ENCODE results near the gene CHD9.
A peak's percentile ranks its signal among the peaks of the same experiment; 100 is the strongest.

The CHD9 gene

DNA sequence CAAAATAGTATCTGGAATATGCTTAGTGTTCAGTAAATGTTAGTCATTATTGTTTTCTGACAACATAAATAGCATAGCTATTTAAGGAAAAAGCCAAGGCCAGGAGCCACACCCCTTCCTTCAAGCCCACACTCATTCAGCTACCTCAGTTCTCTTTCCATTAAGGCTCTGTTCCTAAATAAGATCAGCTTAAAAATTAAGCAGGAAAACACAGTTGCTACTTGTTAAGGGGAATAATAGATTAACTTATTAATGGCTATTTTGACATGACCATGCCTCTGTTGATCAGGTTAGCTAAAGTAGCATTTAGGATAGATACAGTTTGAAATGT is 158.1 kb downstream of the CHD9 start:
- Histone ChIP-seq H2BK12ac (ENCODE audit: low read length) (no peak overlapping the region), H2BK120ac (ENCODE audit: insufficient read depth, low read length, poor library complexity) (no peak overlapping the region), H4K91ac (ENCODE audit: low read depth, low read length) (no peak overlapping the region), H3K36me3 (ENCODE audit: control insufficient read depth in 1 of 2, insufficient read depth in 2 of 2, low read length in 2 of 2) (no peaks in the 10 kb centered on the region), H3K9ac (ENCODE audit: low read length) (no peak overlapping the region), H3K27me3 (ENCODE audit: insufficient read depth, low read length) (no peaks in the 10 kb centered on the region), H3K27ac (ENCODE audit: low read depth, low read length) (no peak overlapping the region), H3K14ac (ENCODE audit: low read length) (no peak overlapping the region), H3K4me2 (ENCODE audit: low read length) (no peak overlapping the region), H2AK5ac (ENCODE audit: low read length) (no peak overlapping the region), H3K4me3 (ENCODE audit: low read depth, low read length) (no peak overlapping the region), H3K23ac (ENCODE audit: low read length) (no peak overlapping the region), H3K4ac (ENCODE audit: low read depth, low read length) (peak overlapping the region; percentile 55), H4K8ac (ENCODE audit: low read depth, low read length) (no peak overlapping the region), H3K4me1 (ENCODE audit: control insufficient read depth in 1 of 2, insufficient read depth in 2 of 2, low read length in 2 of 2) (no peaks in the 10 kb centered on the region), H2BK5ac (ENCODE audit: low read depth, low read length, poor library complexity) (no peak overlapping the region), H4K12ac (ENCODE audit: low read depth, low read length) (no peak overlapping the region), H3K9me3 (ENCODE audit: insufficient read depth, low read depth, low read length) (no peaks in the 10 kb centered on the region), H3K18ac (ENCODE audit: low read length) (no peak overlapping the region), H3K79me1 (ENCODE audit: low read length) (peaks cover 6% of the 10 kb centered on the region), H2AFZ (ENCODE audit: insufficient read depth, low read length, poor library complexity) (no peak overlapping the region), H3K79me2 (ENCODE audit: control insufficient read depth, insufficient read depth, low read length, poor library complexity) (no peaks in the 10 kb centered on the region)
- DNase-seq, result no peak

DNA sequence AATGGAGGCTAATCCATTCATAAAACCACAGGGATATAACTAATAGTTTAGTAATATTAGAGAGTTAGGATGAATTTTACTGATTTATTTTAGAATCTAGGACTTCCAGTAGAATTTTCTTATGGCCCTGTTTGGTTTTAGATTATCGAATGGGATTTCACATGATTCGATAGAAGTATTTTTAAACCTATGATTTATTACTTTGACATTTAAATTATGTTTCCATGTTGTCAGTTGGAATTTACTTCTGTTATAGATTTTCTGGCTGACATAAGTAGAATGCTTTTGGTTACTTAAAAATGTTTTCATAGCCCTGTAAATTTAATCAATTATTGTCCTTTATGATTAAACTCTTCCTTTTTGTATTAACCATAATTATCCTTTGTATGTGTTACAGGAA is 158.8 kb downstream of the CHD9 start:
- no peak overlapping the region for H2BK12ac ChIP-seq (ENCODE audit: low read length)
- no peaks in the 10 kb centered on the region for H3K79me2 ChIP-seq (ENCODE audit: control insufficient read depth, insufficient read depth, low read length, poor library complexity)
- no peaks in the 10 kb centered on the region for H3K36me3 ChIP-seq (ENCODE audit: control insufficient read depth in 1 of 2, insufficient read depth in 2 of 2, low read length in 2 of 2)
- no peaks in the 10 kb centered on the region for H3K79me1 ChIP-seq (ENCODE audit: low read length)
- H3K4ac ChIP-seq (ENCODE audit: low read depth, low read length), result no peak overlapping the region
- no peak overlapping the region for H3K14ac ChIP-seq (ENCODE audit: low read length)
- no peak overlapping the region for H3K27ac ChIP-seq (ENCODE audit: low read depth, low read length)
- H4K91ac ChIP-seq (ENCODE audit: low read depth, low read length), result no peak overlapping the region
- H3K23ac ChIP-seq (ENCODE audit: low read length), result no peak overlapping the region
- H3K18ac ChIP-seq (ENCODE audit: low read length), result no peak overlapping the region
- no peaks in the 10 kb centered on the region for H3K9me3 ChIP-seq (ENCODE audit: insufficient read depth, low read depth, low read length)
- no peaks in the 10 kb centered on the region for H3K27me3 ChIP-seq (ENCODE audit: insufficient read depth, low read length)
- H4K12ac ChIP-seq (ENCODE audit: low read depth, low read length), result no peak overlapping the region
- H3K4me2 ChIP-seq (ENCODE audit: low read length), result no peak overlapping the region
- H3K9ac ChIP-seq (ENCODE audit: low read length), result no peak overlapping the region
- no CpG with 5 or more reads among the region's 2 CpGs for WGBS (ENCODE audit: extremely low coverage, insufficient coverage, insufficient read length)
- no peak overlapping the region for H4K8ac ChIP-seq (ENCODE audit: low read depth, low read length)
- no peak for DNase-seq
- no peaks in the 10 kb centered on the region for H3K4me1 ChIP-seq (ENCODE audit: control insufficient read depth in 1 of 2, insufficient read depth in 2 of 2, low read length in 2 of 2)
- no peak overlapping the region for H2BK120ac ChIP-seq (ENCODE audit: insufficient read depth, low read length, poor library complexity)
- no peak overlapping the region for H3K4me3 ChIP-seq (ENCODE audit: low read depth, low read length)
- no peak overlapping the region for H2AFZ ChIP-seq (ENCODE audit: insufficient read depth, low read length, poor library complexity)
- H2AK5ac ChIP-seq (ENCODE audit: low read length), result no peak overlapping the region
- no peak overlapping the region for H2BK5ac ChIP-seq (ENCODE audit: low read depth, low read length, poor library complexity)

DNA sequence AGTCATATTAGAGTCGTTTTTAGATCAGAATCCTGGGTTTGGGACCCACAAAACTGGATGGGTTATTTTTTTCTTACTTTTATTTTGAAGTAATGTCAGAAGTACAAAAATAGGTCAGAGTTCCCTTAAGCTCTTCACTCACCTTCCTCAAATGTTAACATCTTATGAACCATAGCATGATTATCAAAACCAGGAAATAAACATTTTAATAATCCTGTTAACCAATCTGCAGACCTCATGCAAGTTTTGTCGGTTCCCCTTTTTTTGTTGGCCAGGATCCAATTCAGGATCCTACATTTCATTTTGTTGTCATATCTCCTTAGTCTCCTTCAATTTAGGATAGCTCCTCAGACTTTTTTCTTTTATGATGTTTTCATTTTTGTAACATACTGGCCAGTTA is 162.0 kb downstream of the CHD9 start:
- no peaks in the 10 kb centered on the region for H3K4me1 ChIP-seq (ENCODE audit: control insufficient read depth in 1 of 2, insufficient read depth in 2 of 2, low read length in 2 of 2)
- H2AK5ac ChIP-seq (ENCODE audit: low read length), result no peak overlapping the region
- DNase-seq, result peak in 1 of 2 donors; percentile 6
- H3K79me1 ChIP-seq (ENCODE audit: low read length), result no peaks in the 10 kb centered on the region
- H3K9ac ChIP-seq (ENCODE audit: low read length), result no peak overlapping the region
- H3K18ac ChIP-seq (ENCODE audit: low read length), result no peak overlapping the region
- H3K36me3 ChIP-seq (ENCODE audit: control insufficient read depth in 1 of 2, insufficient read depth in 2 of 2, low read length in 2 of 2), result no peaks in the 10 kb centered on the region
- H2BK5ac ChIP-seq (ENCODE audit: low read depth, low read length, poor library complexity), result no peak overlapping the region
- no peak overlapping the region for H4K12ac ChIP-seq (ENCODE audit: low read depth, low read length)
- H4K91ac ChIP-seq (ENCODE audit: low read depth, low read length), result no peak overlapping the region
- no peak overlapping the region for H3K4ac ChIP-seq (ENCODE audit: low read depth, low read length)
- H3K79me2 ChIP-seq (ENCODE audit: control insufficient read depth, insufficient read depth, low read length, poor library complexity), result no peaks in the 10 kb centered on the region
- no peak overlapping the region for H3K27ac ChIP-seq (ENCODE audit: low read depth, low read length)
- no peak overlapping the region for H2BK120ac ChIP-seq (ENCODE audit: insufficient read depth, low read length, poor library complexity)
- H3K4me2 ChIP-seq (ENCODE audit: low read length), result no peak overlapping the region
- no CpG with 5 or more reads among the region's 2 CpGs for WGBS (ENCODE audit: extremely low coverage, insufficient coverage, insufficient read length)
- no peak overlapping the region for H2AFZ ChIP-seq (ENCODE audit: insufficient read depth, low read length, poor library complexity)
- no peak overlapping the region for H3K23ac ChIP-seq (ENCODE audit: low read length)
- H3K14ac ChIP-seq (ENCODE audit: low read length), result no peak overlapping the region
- no peak overlapping the region for H4K8ac ChIP-seq (ENCODE audit: low read depth, low read length)
- H3K27me3 ChIP-seq (ENCODE audit: insufficient read depth, low read length), result no peaks in the 10 kb centered on the region
- H3K9me3 ChIP-seq (ENCODE audit: insufficient read depth, low read depth, low read length), result no peaks in the 10 kb centered on the region
- no peak overlapping the region for H3K4me3 ChIP-seq (ENCODE audit: low read depth, low read length)
- H2BK12ac ChIP-seq (ENCODE audit: low read length), result no peak overlapping the region

DNA sequence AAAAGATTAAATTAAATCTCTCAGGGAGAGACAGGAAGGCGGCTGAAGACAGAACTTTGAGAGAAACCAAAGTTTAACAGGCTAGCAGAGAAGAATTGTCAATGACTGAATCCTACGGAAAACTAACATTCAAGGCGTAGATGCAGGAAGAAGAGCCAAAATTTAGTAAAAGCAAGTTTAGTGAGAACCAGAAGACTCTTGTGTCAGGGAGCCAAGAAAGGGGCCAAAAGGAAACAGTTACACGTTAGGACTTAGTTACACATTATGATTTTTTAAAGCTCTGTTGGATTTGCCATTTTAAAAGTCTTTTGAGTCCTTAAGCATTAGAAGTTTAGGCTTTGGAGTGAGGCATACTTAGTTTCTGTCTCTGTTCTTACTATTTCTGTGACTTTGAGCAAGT is 164.6 kb downstream of the CHD9 start:
- Histone ChIP-seq H3K4me3 (ENCODE audit: low read depth, low read length) (no peak overlapping the region), H2BK120ac (ENCODE audit: insufficient read depth, low read length, poor library complexity) (no peak overlapping the region), H3K36me3 (ENCODE audit: control insufficient read depth in 1 of 2, insufficient read depth in 2 of 2, low read length in 2 of 2) (peaks cover 0 to 2% of the 10 kb centered on the region in 2 experiments), H3K18ac (ENCODE audit: low read length) (no peak overlapping the region), H3K9ac (ENCODE audit: low read length) (no peak overlapping the region), H4K91ac (ENCODE audit: low read depth, low read length) (no peak overlapping the region), H3K27me3 (ENCODE audit: insufficient read depth, low read length) (no peaks in the 10 kb centered on the region), H2BK5ac (ENCODE audit: low read depth, low read length, poor library complexity) (no peak overlapping the region), H3K79me2 (ENCODE audit: control insufficient read depth, insufficient read depth, low read length, poor library complexity) (no peaks in the 10 kb centered on the region), H3K27ac (ENCODE audit: low read depth, low read length) (no peak overlapping the region), H3K14ac (ENCODE audit: low read length) (no peak overlapping the region), H3K4ac (ENCODE audit: low read depth, low read length) (no peak overlapping the region), H3K79me1 (ENCODE audit: low read length) (no peaks in the 10 kb centered on the region), H4K12ac (ENCODE audit: low read depth, low read length) (no peak overlapping the region), H3K23ac (ENCODE audit: low read length) (no peak overlapping the region), H3K4me1 (ENCODE audit: control insufficient read depth in 1 of 2, insufficient read depth in 2 of 2, low read length in 2 of 2) (no peaks in the 10 kb centered on the region), H2BK12ac (ENCODE audit: low read length) (no peak overlapping the region), H2AK5ac (ENCODE audit: low read length) (no peak overlapping the region), H4K8ac (ENCODE audit: low read depth, low read length) (no peak overlapping the region), H3K9me3 (ENCODE audit: insufficient read depth, low read depth, low read length) (no peaks in the 10 kb centered on the region), H2AFZ (ENCODE audit: insufficient read depth, low read length, poor library complexity) (no peak overlapping the region), H3K4me2 (ENCODE audit: low read length) (no peak overlapping the region)
- no CpG with 5 or more reads among the region's 4 CpGs for WGBS (ENCODE audit: extremely low coverage, insufficient coverage, insufficient read length)
- no peak for DNase-seq

Measured in trophoblast cell (in vitro differentiated cells and primary cell).